Loucy (cell line): Measurements from ENCODE around the gene DYRK2.

Experiments used
- H2AFZ ChIP-seq: fragments of 200-600 bp; sonication (generic); 2 replicates; pipeline ENCODE4 v1.6.0; 2016; ENCODE audit warnings: antibody characterized with exemption, mild to moderate bottlenecking, low read length, moderate library complexity
- H3F3A ChIP-seq: fragments of 200-600 bp; 2 replicates; pipeline ENCODE4 v1.6.0; 2016; ENCODE audit warnings: antibody characterized with exemption, low read depth, mild to moderate bottlenecking
- H3K27me3 ChIP-seq: fragments of 200-600 bp; sonication (generic); 2 replicates; pipeline ENCODE4 v1.6.1; 2014; ENCODE audit warnings: low read length, mild to moderate bottlenecking; ENCODE audit not compliant: insufficient read depth, poor library complexity, severe bottlenecking
- H3K36me3 ChIP-seq: fragments of 200-600 bp; sonication (generic); 2 replicates; pipeline ENCODE4 v1.6.1; 2016; ENCODE audit warnings: low read length; ENCODE audit not compliant: insufficient read depth
- H3K4me1 ChIP-seq: fragments of 200-600 bp; sonication (generic); 2 replicates; pipeline ENCODE4 v1.5.1; 2014; ENCODE audit warnings: low read length, mild to moderate bottlenecking; ENCODE audit not compliant: insufficient read depth, poor library complexity, severe bottlenecking
- H3K4me2 ChIP-seq: fragments of 200-600 bp; sonication (generic); 2 replicates; pipeline ENCODE4 v1.6.0; 2014; ENCODE audit warnings: antibody characterized with exemption, low read length, low read depth, mild to moderate bottlenecking; ENCODE audit not compliant: poor library complexity, severe bottlenecking
- H3K4me3 ChIP-seq: fragments of 200-600 bp; sonication (generic); 2 replicates; pipeline ENCODE4 v1.5.1; 2014; ENCODE audit warnings: low read length, mild to moderate bottlenecking, mixed read lengths; ENCODE audit not compliant: poor library complexity, severe bottlenecking
- H3K79me2 ChIP-seq: fragments of 200-600 bp; sonication (generic); 2 replicates; pipeline ENCODE4 v1.6.1; 2014; ENCODE audit warnings: low read length; ENCODE audit not compliant: insufficient read depth
- H3K9ac ChIP-seq: fragments of 200-600 bp; sonication (generic); 2 replicates; pipeline ENCODE4 v1.6.0; 2014; ENCODE audit warnings: mild to moderate bottlenecking, low read depth, low read length, moderate library complexity; ENCODE audit not compliant: poor library complexity, severe bottlenecking
- H3K9me2 ChIP-seq: fragments of 200-600 bp; sonication (generic); replicated peaks from 2 replicates; pipeline ENCODE4 v1.6.1; 2016; ENCODE audit warnings: low read depth, low read length, mixed read lengths
- H3K9me3 ChIP-seq: fragments of 200-600 bp; sonication (generic); 2 replicates; pipeline ENCODE4 v1.6.1; 2014; ENCODE audit warnings: mild to moderate bottlenecking, antibody characterized with exemption, low read length, low read depth; ENCODE audit not compliant: insufficient read depth
- H4K20me1 ChIP-seq: fragments of 200-600 bp; sonication (generic); 2 replicates; pipeline ENCODE4 v1.6.0; 2014; ENCODE audit warnings: antibody characterized with exemption, low read length, mild to moderate bottlenecking; ENCODE audit not compliant: insufficient read depth, poor library complexity, severe bottlenecking
- EZH2phosphoT487 ChIP-seq: fragments of 200-600 bp; IDR thresholded peaks from 2 replicates; pipeline ENCODE4 v1.6.1; 2018; ENCODE audit warnings: antibody characterized with exemption, mild to moderate bottlenecking, moderate library complexity, borderline replicate concordance
- TF ChIP-seq, protein P1 (sequence below): fragments of 200-600 bp; sonication (generic); conservative IDR thresholded peaks from 2 replicates; pipeline ENCODE4 v1.5.1; 2014; ENCODE audit warnings: mild to moderate bottlenecking, antibody characterized with exemption, low read length

DYRK2 gene

GRCh38 chr12:67676624-67677023 is 28.1 kb downstream of the DYRK2 start:
- Histone ChIP-seq H4K20me1 (no peaks in the 10 kb centered on the region), H3K36me3 (no peaks in the 10 kb centered on the region), H3K27me3 (no peaks in the 10 kb centered on the region), H3K4me2 (no peak overlapping the region), H3K4me1 (no peaks in the 10 kb centered on the region), H3K79me2 (no peaks in the 10 kb centered on the region), H2AFZ (no peak overlapping the region), H3K4me3 (no peak overlapping the region), H3F3A (no peaks in the 10 kb centered on the region), H3K9me3 (peaks cover 10% of the 10 kb centered on the region; the same call in 1 of the 2 replicates), H3K9me2 (no peaks in the 10 kb centered on the region), H3K9ac (no peak overlapping the region)
- TF ChIP-seq, protein P1, sequence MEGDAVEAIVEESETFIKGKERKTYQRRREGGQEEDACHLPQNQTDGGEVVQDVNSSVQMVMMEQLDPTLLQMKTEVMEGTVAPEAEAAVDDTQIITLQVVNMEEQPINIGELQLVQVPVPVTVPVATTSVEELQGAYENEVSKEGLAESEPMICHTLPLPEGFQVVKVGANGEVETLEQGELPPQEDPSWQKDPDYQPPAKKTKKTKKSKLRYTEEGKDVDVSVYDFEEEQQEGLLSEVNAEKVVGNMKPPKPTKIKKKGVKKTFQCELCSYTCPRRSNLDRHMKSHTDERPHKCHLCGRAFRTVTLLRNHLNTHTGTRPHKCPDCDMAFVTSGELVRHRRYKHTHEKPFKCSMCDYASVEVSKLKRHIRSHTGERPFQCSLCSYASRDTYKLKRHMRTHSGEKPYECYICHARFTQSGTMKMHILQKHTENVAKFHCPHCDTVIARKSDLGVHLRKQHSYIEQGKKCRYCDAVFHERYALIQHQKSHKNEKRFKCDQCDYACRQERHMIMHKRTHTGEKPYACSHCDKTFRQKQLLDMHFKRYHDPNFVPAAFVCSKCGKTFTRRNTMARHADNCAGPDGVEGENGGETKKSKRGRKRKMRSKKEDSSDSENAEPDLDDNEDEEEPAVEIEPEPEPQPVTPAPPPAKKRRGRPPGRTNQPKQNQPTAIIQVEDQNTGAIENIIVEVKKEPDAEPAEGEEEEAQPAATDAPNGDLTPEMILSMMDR = no peak
- TF ChIP-seq EZH2phosphoT487 = no peak

DNA sequence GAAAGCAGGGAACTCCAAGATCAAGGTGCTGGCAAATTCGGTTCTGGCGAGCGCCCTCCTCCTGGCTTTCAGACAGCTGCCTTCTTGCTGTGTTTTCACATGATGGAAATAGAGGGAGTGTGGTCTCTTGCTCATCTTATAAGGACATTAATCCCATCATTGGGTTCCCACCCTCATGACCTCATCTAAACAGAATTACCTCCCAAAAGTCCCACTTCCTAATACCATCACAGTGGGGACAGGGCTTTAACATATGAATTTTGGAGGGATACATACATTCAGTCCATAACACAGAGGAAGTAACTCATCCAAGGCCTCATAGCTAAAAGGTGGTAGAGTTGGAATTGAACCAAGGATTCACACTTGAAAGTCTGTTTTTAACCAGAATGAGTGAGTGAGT is 28.6 kb downstream of the DYRK2 start:
- Histone ChIP-seq H2AFZ (no peak overlapping the region; the same call in 1 of the 2 replicates), H3K9me2 (no peaks in the 10 kb centered on the region), H3K4me3 (no peak overlapping the region), H3K4me2 (no peak overlapping the region), H3K9me3 (peaks cover 10% of the 10 kb centered on the region; the same call in 1 of the 2 replicates), H3K9ac (no peak overlapping the region), H3K36me3 (no peaks in the 10 kb centered on the region), H4K20me1 (no peaks in the 10 kb centered on the region), H3F3A (no peaks in the 10 kb centered on the region), H3K27me3 (no peaks in the 10 kb centered on the region), H3K79me2 (no peaks in the 10 kb centered on the region), H3K4me1 (no peaks in the 10 kb centered on the region)
- TF ChIP-seq EZH2phosphoT487 = no peak
- TF ChIP-seq, protein P1 = no peak

DNA sequence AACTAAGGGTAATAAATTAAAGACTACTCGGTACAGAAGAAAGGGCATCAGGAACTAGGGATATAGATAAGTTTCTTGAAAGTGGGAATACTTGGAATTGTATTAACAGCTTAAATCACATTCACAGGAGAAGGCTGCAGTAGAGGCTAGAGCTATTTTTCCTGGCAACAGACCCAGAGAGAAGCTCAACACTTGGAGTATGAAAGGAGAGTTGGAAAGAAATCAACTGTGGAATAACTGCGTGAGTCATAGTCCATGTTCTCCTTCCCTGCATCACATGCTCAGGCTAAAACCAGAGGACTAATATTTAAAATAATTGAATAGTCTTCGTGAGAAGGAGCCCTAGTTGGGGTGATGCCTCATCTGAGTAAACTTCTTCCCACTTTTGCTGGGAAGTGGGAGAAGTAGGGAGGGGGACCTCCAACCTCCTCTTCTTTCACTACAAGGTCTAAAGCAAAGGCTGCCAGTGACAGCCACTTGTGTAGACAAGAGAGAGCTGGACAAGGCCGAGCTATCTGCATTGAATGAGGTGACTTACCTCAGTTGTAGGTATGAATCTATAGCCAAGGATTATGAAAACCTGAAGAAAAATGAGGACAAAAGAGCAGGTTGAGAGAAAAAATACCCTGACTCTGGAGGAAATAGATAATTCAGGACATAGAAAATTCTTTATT is 32.7 kb downstream of the DYRK2 start:
- Histone ChIP-seq H2AFZ (no peak overlapping the region), H3K79me2 (no peaks in the 10 kb centered on the region), H3K27me3 (no peaks in the 10 kb centered on the region), H3F3A (no peaks in the 10 kb centered on the region), H4K20me1 (no peaks in the 10 kb centered on the region), H3K36me3 (no peaks in the 10 kb centered on the region), H3K4me2 (no peak overlapping the region), H3K9me3 (no peaks in the 10 kb centered on the region), H3K4me3 (no peak overlapping the region), H3K9ac (no peak overlapping the region), H3K4me1 (no peaks in the 10 kb centered on the region), H3K9me2 (no peaks in the 10 kb centered on the region)
- TF ChIP-seq, protein P1 = no peak
- no peak for TF ChIP-seq EZH2phosphoT487
